K562 (cell line): ENCODE data around the gene CEBPA. TPM values are rescaled to one million over a fixed set of nuclear protein-coding genes. Genes with fewer than 3 reads are reported as not detected.
A peak's percentile ranks its signal among the peaks of the same experiment; 100 is the strongest.

Experiments
- ATAC-seq: fragments of 200-7000 bp; cut with Tn5 transposase; 3 replicates; pipeline ENCODE4 v1.9.1; 2020; ENCODE audit warnings: moderate library complexity
- BruUV-seq: library from RNA; stranded (reverse); fragments of 400-500 nt; replicated peaks from 2 replicates; lab custom pipeline; 2021; lab: Mats Ljungman, UMichigan
- CTCF ChIA-PET: fragments of 300-600 bp; formaldehyde crosslinking; extraction: SDS; loops from one replicate; lab custom pipeline; 2021; ENCODE audit warnings: low intra/inter-chr PET ratio; lab: Yijun Ruan, JAX
- POLR2A ChIA-PET: fragments of 300-600, 350-650 bp; sonication (Branson Sonifier 250); formaldehyde crosslinking; extraction: SDS; loops from one replicate; lab custom pipeline; 2021; ENCODE audit warnings: antibody characterized with exemption, inconsistent platforms; lab: Yijun Ruan, JAX
- DNase-seq, 4 experiments: peaks; one replicate each; pipeline versions ENCODE4 v3.0.0 to v3.0.0-alpha.2; 2011 to 2018; ENCODE audit warnings: low spot score in 3 of 4, mixed read lengths in 3 of 4; ENCODE audit errors: extremely low read depth in 1 of 4
- FAIRE-seq: peaks from 2 replicates; lab custom pipeline; 2011; peaks lifted over from hg19 to GRCh38; lab: Jason Lieb, UNC
- H2AFZ ChIP-seq: 2 replicates; pipeline ENCODE4 v1.6.0; 2011; ENCODE audit warnings: low read depth, low read length, control low read depth, inconsistent platforms
- H3K27ac ChIP-seq: fragments of 200-600 bp; 3 replicates; pipeline ENCODE4 v1.8.0; 2011; ENCODE audit warnings: low read depth, mild to moderate bottlenecking, control low read depth, inconsistent platforms, low read length, moderate library complexity, mixed read lengths; ENCODE audit errors: extremely low read depth
- H3K27me3 ChIP-seq, 2 experiments: fragments of 300-600 bp in 1 of 2; 2 replicates in 1 of 2; 3 replicates in 1 of 2; pipeline versions ENCODE4 v1.6.0 to v1.8.0; 2011; ENCODE audit warnings: inconsistent platforms in 2 of 2, low read length in 2 of 2, mild to moderate bottlenecking in 1 of 2, mixed read lengths in 1 of 2, moderate library complexity in 1 of 2; ENCODE audit not compliant: control insufficient read depth in 2 of 2, insufficient read depth in 2 of 2
- H3K36me3 ChIP-seq: fragments of 300-600 bp; 3 replicates; pipeline ENCODE4 v1.8.0; 2011; ENCODE audit warnings: mild to moderate bottlenecking, low read length, inconsistent platforms; ENCODE audit not compliant: control insufficient read depth, insufficient read depth
- H3K4me1 ChIP-seq, 2 experiments: fragments of 200-600 bp in 1 of 2; replicated peaks in 1 of 2; 2 replicates in 1 of 2; 3 replicates in 1 of 2; pipeline versions ENCODE4 v1.5.1 to v1.8.0; 2011; ENCODE audit warnings: inconsistent platforms in 2 of 2, low read length in 2 of 2, mild to moderate bottlenecking in 1 of 2, mixed read lengths in 1 of 2, moderate library complexity in 1 of 2; ENCODE audit not compliant: control insufficient read depth in 2 of 2, insufficient read depth in 2 of 2
- H3K4me2 ChIP-seq: 2 replicates; pipeline ENCODE4 v1.6.1; 2011; ENCODE audit warnings: low read length, control low read depth, inconsistent platforms, mixed read lengths; ENCODE audit not compliant: insufficient read depth
- H3K4me3 ChIP-seq: fragments of 200-600 bp; sonication (generic), shearing (Covaris generic); 2 replicates; pipeline ENCODE4 v1.5.1; 2016; ENCODE audit warnings: control low read depth, inconsistent platforms
- H3K79me2 ChIP-seq: fragments of 200-600 bp; 3 replicates; pipeline ENCODE4 v1.8.0; 2011; ENCODE audit warnings: low read length, inconsistent platforms; ENCODE audit not compliant: control insufficient read depth, insufficient read depth
- H3K9ac ChIP-seq, 2 experiments: 2 replicates each; pipeline versions ENCODE4 v1.6.0 to v1.6.1; 2011; ENCODE audit warnings: low read depth in 2 of 2, low read length in 2 of 2, control low read depth in 1 of 2, inconsistent platforms in 1 of 2, mild to moderate bottlenecking in 1 of 2, mixed read lengths in 1 of 2; ENCODE audit not compliant: insufficient read depth in 1 of 2
- H3K9me1 ChIP-seq: one replicate; pipeline ENCODE4 v1.6.0; 2011; ENCODE audit warnings: inconsistent platforms, mild to moderate bottlenecking, low read length, moderate library complexity; ENCODE audit not compliant: control insufficient read depth, insufficient read depth
- H3K9me3 ChIP-seq: replicated peaks from 2 replicates; pipeline ENCODE4 v1.5.1; 2011; ENCODE audit warnings: low read depth, low read length, inconsistent platforms; ENCODE audit not compliant: control insufficient read depth, insufficient read depth
- H4K20me1 ChIP-seq: replicated peaks from 2 replicates; pipeline ENCODE4 v1.6.1; 2011; ENCODE audit warnings: low read length, inconsistent platforms, mixed read lengths; ENCODE audit not compliant: control insufficient read depth, insufficient read depth
- ARID1B ChIP-seq: fragments of 450-650 bp; IDR thresholded peaks from 2 replicates; pipeline ENCODE4 v1.6.1; 2016; ENCODE audit warnings: antibody characterized with exemption, mild to moderate bottlenecking, inconsistent platforms
- ATF1 ChIP-seq, 2 experiments: fragments of 450-650 bp in 1 of 2; IDR thresholded peaks; 2 replicates each; pipeline ENCODE4 v1.6.1; 2016; ENCODE audit warnings: missing compliant biosample characterization in 1 of 2, missing genetic modification characterization in 1 of 2
- CREM ChIP-seq: IDR thresholded peaks from 2 replicates; pipeline ENCODE4 v1.6.1; 2014; ENCODE audit warnings: antibody characterized with exemption, low read depth
- CTBP1 ChIP-seq: fragments of 450-650 bp; IDR thresholded peaks from 2 replicates; pipeline ENCODE4 v1.6.1; 2016; ENCODE audit warnings: borderline replicate concordance
- EGR1 ChIP-seq: fragments of 450-650 bp; conservative IDR thresholded peaks from 2 replicates; pipeline ENCODE4 v1.6.1; 2017; ENCODE audit warnings: mild to moderate bottlenecking
- FOSL1 ChIP-seq: fragments of 200-800 bp; sonication (Bioruptor generic); conservative IDR thresholded peaks from 2 replicates; pipeline ENCODE4 v1.6.1; 2016; ENCODE audit warnings: missing genetic modification characterization, missing compliant biosample characterization
- MBD2 ChIP-seq: sonication (generic); IDR thresholded peaks from 2 replicates; pipeline ENCODE4 v1.6.1; 2016; ENCODE audit warnings: low read depth, borderline replicate concordance
- MECOM ChIP-seq: fragments of 250-450 bp; sonication (Bioruptor Pico); IDR thresholded peaks from 2 replicates; pipeline ENCODE4 v1.8.0; 2022; ENCODE audit warnings: inconsistent platforms
- MLX ChIP-seq, 2 experiments: fragments of 450-650 bp in 1 of 2; sonication (generic) in 1 of 2; formaldehyde crosslinking; conservative IDR thresholded peaks; 2 replicates each; pipeline versions ENCODE4 v1.4.0 to v1.8.1; 2020 to 2022; ENCODE audit warnings: mild to moderate bottlenecking in 1 of 2, missing genetic modification reagents in 1 of 2
- THAP12 ChIP-seq: fragments of 250-450 bp; sonication (Bioruptor Pico); IDR thresholded peaks from 2 replicates; pipeline ENCODE4 v1.9.0; 2021; ENCODE audit warnings: mild to moderate bottlenecking, inconsistent platforms
- TSC22D4 ChIP-seq: fragments of 450-650 bp; IDR thresholded peaks from 2 replicates; pipeline ENCODE4 v1.6.1; 2016; ENCODE audit warnings: missing genetic modification characterization, missing biosample characterization, control low read depth
- ZNF699 ChIP-seq: fragments of 250-450 bp; sonication (Bioruptor Pico); IDR thresholded peaks from 2 replicates; pipeline ENCODE4 v1.8.0; 2021; ENCODE audit warnings: mild to moderate bottlenecking, moderate library complexity; ENCODE audit not compliant: insufficient replicate concordance
- WGBS: fragments of 100-300 bp; shearing (Covaris generic); methylation state at CpG from one replicate; pipeline ENCODE4 v1.1.6; 2016; ENCODE audit warnings: low coverage, mixed read lengths; ENCODE audit not compliant: insufficient coverage; ENCODE audit errors: missing lambda C conversion rate; 5-methylcytosine and 5-hydroxymethylcytosine counted together
- in situ Hi-C: fragments of 300-500 bp; cut with MboI; formaldehyde crosslinking; loops from 4 replicates; pipeline ENCODE4 v1.15.0; 2018; ENCODE audit warnings: inconsistent platforms, mixed read lengths
- intact Hi-C: fragments of 100-400 bp; cut with micrococcal nuclease; formaldehyde crosslinking; loops from 2 replicates; pipeline ENCODE4 v1.14.2; 2022
- polyA plus RNA-seq, 8 experiments: library from polyadenylated mRNA; depleted of rRNA in 4 of 8; stranded (reverse) in 5 of 8; unstranded in 3 of 8; fragments of >200 nt; fragmentation: Nextera tagmentation in 2 of 8; fragmentation: Illumina TruSeq in 1 of 8; extraction: Ambion mirVana in 2 of 8; extraction: Trizol in 1 of 8; gene quantifications; 2 replicates each; pipeline versions ENCODE4 v1.2.1 to v1.2.3, GENCODE V29; 2011 to 2014; ENCODE audit warnings: inconsistent platforms in 1 of 8, missing spikeins in 1 of 8
- total RNA-seq, 7 experiments: library from RNA; depleted of rRNA in 6 of 7; stranded (reverse); fragments of >200 nt in 6 of 7; fragmentation: Illumina TruSeq in 2 of 7; extraction: Trizol in 2 of 7; gene quantifications; 2 replicates each; pipeline versions ENCODE4 v1.2.1 to v1.2.3, GENCODE V29; 2011 to 2021; ENCODE audit warnings: low replicate concordance in 1 of 7

The CEBPA gene
- total and polyA plus RNA-seq, 9 of the 15 experiments (the other 6 are each of a cell fraction or from before 2014, with no cell fraction given): 0.03 to 0.59 (median 0.15) TPM; not detected in 2

- Histone ChIP-seq H3K36me3 (no peaks in the 10 kb centered on the region), H3K9ac (no peak overlapping the region; a peak in 1 of 4 replicates), H3K4me2 (no peak overlapping the region), H3K27me3 (peaks cover 6 to 72% of the 10 kb centered on the region in 2 experiments; a peak in 4 of 5 replicates), H3K79me2 (no peaks in the 10 kb centered on the region), H3K4me1 (peaks cover 0 to 10% of the 10 kb centered on the region in 2 experiments; a peak in 3 of 5 replicates), H3K9me3 (no peaks in the 10 kb centered on the region; the same call in 1 of the 2 replicates), H2AFZ (no peak overlapping the region), H3K9me1 (no peaks in the 10 kb centered on the region), H3K4me3 (no peak overlapping the region), H4K20me1 (0 out of 2 replicates have a peak, but pooled peaks cover 3% of the 10 kb centered on the region), H3K27ac (no peak overlapping the region)
- FAIRE-seq (peak; percentile 61), DNase-seq (peak in 1 of 4 experiments; percentile 14), ATAC-seq (peak; percentile 34)
- WGBS: 1% methylated on average over 16 of the region's 16 CpGs
- POLR2A ChIA-PET: interaction anchor here (0.9 to 1.4 kb wide), 2 partner anchors 10 to 16 kb away, joined by 3 read pairs; no protein-coding TSS in a partner anchor
- BruUV-seq: no TSS peak
- in situ Hi-C loops: no loop called here
- CTCF ChIA-PET: no interaction called here
- intact Hi-C loops: no loop called here
- TF ChIP-seq CREM: 0 out of 2 replicates have a peak, but pooled peaks have one; percentile 12
- peak; percentile 43; the same call in 1 of the 2 replicates for TF ChIP-seq FOSL1
- no peak for TF ChIP-seq MBD2
- 0 out of 2 replicates have a peak, but pooled peaks have one; percentile 12 for TF ChIP-seq ARID1B
- TF ChIP-seq TSC22D4: no peak
- TF ChIP-seq ATF1 (CRISPR knock-in tag; IDR thresholded peaks at IDR 0.05): no peak
- no peak for TF ChIP-seq ATF1 (tag; IDR thresholded peaks at IDR 0.05)
- TF ChIP-seq MLX (CRISPR knock-in tag; conservative IDR thresholded peaks at IDR 0.05): no peak
- 0 out of 2 replicates have a peak, but pooled peaks have one; percentile 14 for TF ChIP-seq CTBP1
- no peak for TF ChIP-seq MECOM (CRISPR knock-in tag)
- no peak for TF ChIP-seq ZNF699 (CRISPR knock-in tag)
- TF ChIP-seq EGR1: peak; percentile 81
- no peak for TF ChIP-seq THAP12 (CRISPR knock-in tag)
Measured at GRCh38 chr19:33273881-33274662, 28.3 kb downstream of the CEBPA start.
